Mucosa of descending colon (tissue), 3 donors: ENCODE data around the gene RHOT1. TPM values are rescaled to one million over a fixed set of nuclear protein-coding genes. Genes with fewer than 3 reads are reported as not detected.

ENCODE experiments used
- ATAC-seq: fragments of 200-7000 bp; cut with Tn5 transposase; one replicate; pipeline ENCODE4 v1.9.1; 2020; ENCODE audit warnings: mild to moderate bottlenecking, moderate library complexity
- DNase-seq, 3 donors: peaks; one replicate each; pipeline ENCODE4 v3.0.0-alpha.2; 2020
- H3K36me3 ChIP-seq: fragments of 200-600 bp; one replicate; pipeline ENCODE4 v1.8.0; 2021; ENCODE audit warnings: low read depth, mild to moderate bottlenecking
- H3K4me1 ChIP-seq: fragments of 200-600 bp; one replicate; pipeline ENCODE4 v1.8.0; 2021; ENCODE audit warnings: low read depth, mild to moderate bottlenecking
- H3K4me3 ChIP-seq: fragments of 200-600 bp; one replicate; pipeline ENCODE4 v1.8.0; 2021; ENCODE audit warnings: mild to moderate bottlenecking
- H3K9me3 ChIP-seq: fragments of 200-600 bp; one replicate; pipeline ENCODE4 v1.8.0; 2021; ENCODE audit warnings: mild to moderate bottlenecking
- intact Hi-C, 2 donors: fragments of 100-400 bp; cut with DNase I in 1 of 2; cut with micrococcal nuclease in 1 of 2; formaldehyde crosslinking; loops; one replicate each; pipeline versions ENCODE4 v1.11.0 to v1.11.1; 2022; cut with DNase I, micrococcal nuclease
- total RNA-seq, 3 donors: library from RNA; stranded (reverse); fragmentation: NEBNext Ultra II Directional in 2 of 3; extraction: Animal tissue kit (Norgen Biotek cat#: 25700) in 2 of 3; gene quantifications; one replicate each; pipeline versions ENCODE4 v1.2.1 to v1.2.4, GENCODE V29; 2021 to 2023
- TF ChIP-seq, protein P1 (sequence below): fragments of 200-600 bp; IDR thresholded peaks from one replicate; pipeline ENCODE4 v1.8.0; 2022; ENCODE audit warnings: antibody characterized with exemption, mild to moderate bottlenecking
- donor health status: DM: no; HTN: no; CAD: no; lungs with moderate emphysema.
- donor health status: DM: no; HTN: no; CAD: no.
- donor health status: DM: no; HTN: yes; CAD: no.

RHOT1 gene
- total RNA-seq, 3 donors from 2014 or later: 21.2 to 48.6 (median 21.4) TPM

DNA sequence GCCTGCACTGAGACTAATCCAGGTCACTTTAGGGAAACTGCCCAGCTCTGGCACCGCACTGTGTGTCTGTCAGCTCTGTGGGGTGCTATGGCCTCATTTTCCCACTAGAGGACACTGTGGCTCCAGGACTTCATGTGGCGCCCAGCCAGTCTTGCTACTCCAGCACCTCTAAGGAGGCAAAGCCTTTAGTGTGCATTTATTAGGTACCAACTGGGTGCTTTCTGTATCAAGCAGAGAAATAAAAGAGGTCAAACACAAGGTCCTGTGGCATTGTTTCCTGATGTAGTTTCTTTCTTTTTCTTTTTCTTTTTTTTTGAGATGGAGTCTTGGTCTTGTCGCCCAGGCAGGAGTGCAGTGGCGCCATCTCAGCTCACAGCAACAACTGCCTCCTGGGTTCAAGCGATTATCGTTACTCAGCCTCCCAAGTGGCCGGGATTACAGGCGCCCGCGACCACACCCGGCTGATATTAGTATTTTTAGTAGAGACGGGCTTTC, 110.9 kb downstream of the RHOT1 start:
- TF ChIP-seq, protein P1, sequence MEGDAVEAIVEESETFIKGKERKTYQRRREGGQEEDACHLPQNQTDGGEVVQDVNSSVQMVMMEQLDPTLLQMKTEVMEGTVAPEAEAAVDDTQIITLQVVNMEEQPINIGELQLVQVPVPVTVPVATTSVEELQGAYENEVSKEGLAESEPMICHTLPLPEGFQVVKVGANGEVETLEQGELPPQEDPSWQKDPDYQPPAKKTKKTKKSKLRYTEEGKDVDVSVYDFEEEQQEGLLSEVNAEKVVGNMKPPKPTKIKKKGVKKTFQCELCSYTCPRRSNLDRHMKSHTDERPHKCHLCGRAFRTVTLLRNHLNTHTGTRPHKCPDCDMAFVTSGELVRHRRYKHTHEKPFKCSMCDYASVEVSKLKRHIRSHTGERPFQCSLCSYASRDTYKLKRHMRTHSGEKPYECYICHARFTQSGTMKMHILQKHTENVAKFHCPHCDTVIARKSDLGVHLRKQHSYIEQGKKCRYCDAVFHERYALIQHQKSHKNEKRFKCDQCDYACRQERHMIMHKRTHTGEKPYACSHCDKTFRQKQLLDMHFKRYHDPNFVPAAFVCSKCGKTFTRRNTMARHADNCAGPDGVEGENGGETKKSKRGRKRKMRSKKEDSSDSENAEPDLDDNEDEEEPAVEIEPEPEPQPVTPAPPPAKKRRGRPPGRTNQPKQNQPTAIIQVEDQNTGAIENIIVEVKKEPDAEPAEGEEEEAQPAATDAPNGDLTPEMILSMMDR: peak; percentile 92
- Histone ChIP-seq H3K4me1 (peaks cover 6% of the 10 kb centered on the region), H3K36me3 (no peaks in the 10 kb centered on the region), H3K4me3 (no peak overlapping the region), H3K9me3 (no peaks in the 10 kb centered on the region)
- intact Hi-C loops: loop anchor here in 1 of 2 donors (2.0 kb wide), 1 partner anchor 66 kb away; no protein-coding TSS in a partner anchor
- ATAC-seq (peak; percentile 95), DNase-seq (peak in 2 of 3 donors; percentile 79 to 89)

- ATAC-seq (peak; percentile 74), DNase-seq (no peak)
- Histone ChIP-seq H3K36me3 (no peaks in the 10 kb centered on the region), H3K4me3 (no peak overlapping the region), H3K4me1 (peaks cover 6% of the 10 kb centered on the region), H3K9me3 (no peaks in the 10 kb centered on the region)
- intact Hi-C loops: no loop called here
- TF ChIP-seq, protein P1: no peak
Observed at GRCh38 chr17:32256012-32256700, 113.9 kb downstream of the RHOT1 start.

- DNase-seq (no peak), ATAC-seq (no peak)
- intact Hi-C loops: no loop called here
- no peak overlapping the region for H3K4me3 ChIP-seq
- TF ChIP-seq, protein P1: no peak
- peaks cover 6% of the 10 kb centered on the region for H3K4me1 ChIP-seq
- H3K9me3 ChIP-seq: no peaks in the 10 kb centered on the region
- no peaks in the 10 kb centered on the region for H3K36me3 ChIP-seq
Observed at GRCh38 chr17:32256701-32257019, 114.4 kb downstream of the RHOT1 start.

- intact Hi-C loops: no loop called here
- H3K4me1 ChIP-seq: peaks cover 6% of the 10 kb centered on the region
- no peaks in the 10 kb centered on the region for H3K9me3 ChIP-seq
- ATAC-seq: no peak
- TF ChIP-seq, protein P1: no peak
- H3K36me3 ChIP-seq: no peaks in the 10 kb centered on the region
- no peak overlapping the region for H3K4me3 ChIP-seq
- no peak for DNase-seq
Observed at GRCh38 chr17:32258383-32259140, 116.3 kb downstream of the RHOT1 start.

GRCh38 chr17:32259586-32259985, 117.3 kb downstream of the RHOT1 start:
- H3K9me3 ChIP-seq: no peaks in the 10 kb centered on the region
- no peaks in the 10 kb centered on the region for H3K36me3 ChIP-seq
- ATAC-seq: no peak
- DNase-seq: no peak
- no peak overlapping the region for H3K4me3 ChIP-seq
- TF ChIP-seq, protein P1: no peak
- intact Hi-C loops: no loop called here
- H3K4me1 ChIP-seq: peaks cover 6% of the 10 kb centered on the region
